Omental fat pad (tissue), 4 donors: Measurements from ENCODE around the gene NTN1. TPM values are rescaled to one million over a fixed set of nuclear protein-coding genes. Genes with fewer than 3 reads are reported as not detected.

Source experiments
- ATAC-seq: fragments of 150-250 bp; one replicate; pipeline ENCODE4 v1.9.1; 2016; ENCODE audit warnings: mild to moderate bottlenecking, moderate library complexity; ENCODE audit not compliant: low FRiP score
- DNase-seq: peaks from one replicate; pipeline ENCODE4 v3.0.0-alpha.2; 2019; ENCODE audit warnings: low spot score
- total RNA-seq, 4 donors: library from RNA; depleted of rRNA; stranded (reverse); fragments of >200 nt; gene quantifications; one replicate each; pipeline ENCODE4 v1.1.0, GENCODE V29; 2016
- TF ChIP-seq, protein P1 (sequence below), 3 donors: fragments of 450-650 bp; IDR thresholded peaks; one replicate each; pipeline ENCODE4 v1.5.1; 2016 to 2017; ENCODE audit warnings: antibody characterized with exemption in 3 of 3, mild to moderate bottlenecking in 3 of 3, moderate library complexity in 2 of 3

Gene NTN1
- total RNA-seq, 4 donors from 2014 or later: 0.69 to 7.3 (median 2.5) TPM

- DNase-seq (no peak), ATAC-seq (no peak)
Observed at GRCh38 chr17:9162275-9162985, 141.1 kb downstream of the NTN1 start.

GRCh38 chr17:9166788-9167187 lies 145.5 kb downstream of the NTN1 start:
- ATAC-seq (no peak), DNase-seq (no peak)
- TF ChIP-seq, protein P1, sequence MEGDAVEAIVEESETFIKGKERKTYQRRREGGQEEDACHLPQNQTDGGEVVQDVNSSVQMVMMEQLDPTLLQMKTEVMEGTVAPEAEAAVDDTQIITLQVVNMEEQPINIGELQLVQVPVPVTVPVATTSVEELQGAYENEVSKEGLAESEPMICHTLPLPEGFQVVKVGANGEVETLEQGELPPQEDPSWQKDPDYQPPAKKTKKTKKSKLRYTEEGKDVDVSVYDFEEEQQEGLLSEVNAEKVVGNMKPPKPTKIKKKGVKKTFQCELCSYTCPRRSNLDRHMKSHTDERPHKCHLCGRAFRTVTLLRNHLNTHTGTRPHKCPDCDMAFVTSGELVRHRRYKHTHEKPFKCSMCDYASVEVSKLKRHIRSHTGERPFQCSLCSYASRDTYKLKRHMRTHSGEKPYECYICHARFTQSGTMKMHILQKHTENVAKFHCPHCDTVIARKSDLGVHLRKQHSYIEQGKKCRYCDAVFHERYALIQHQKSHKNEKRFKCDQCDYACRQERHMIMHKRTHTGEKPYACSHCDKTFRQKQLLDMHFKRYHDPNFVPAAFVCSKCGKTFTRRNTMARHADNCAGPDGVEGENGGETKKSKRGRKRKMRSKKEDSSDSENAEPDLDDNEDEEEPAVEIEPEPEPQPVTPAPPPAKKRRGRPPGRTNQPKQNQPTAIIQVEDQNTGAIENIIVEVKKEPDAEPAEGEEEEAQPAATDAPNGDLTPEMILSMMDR (IDR thresholded peaks at IDR 0.05): no peak

More at GRCh38 chr17:9162275-9162985, 141.1 kb downstream of the NTN1 start:
- TF ChIP-seq, protein P1 (IDR thresholded peaks at IDR 0.05): no peak

DNA sequence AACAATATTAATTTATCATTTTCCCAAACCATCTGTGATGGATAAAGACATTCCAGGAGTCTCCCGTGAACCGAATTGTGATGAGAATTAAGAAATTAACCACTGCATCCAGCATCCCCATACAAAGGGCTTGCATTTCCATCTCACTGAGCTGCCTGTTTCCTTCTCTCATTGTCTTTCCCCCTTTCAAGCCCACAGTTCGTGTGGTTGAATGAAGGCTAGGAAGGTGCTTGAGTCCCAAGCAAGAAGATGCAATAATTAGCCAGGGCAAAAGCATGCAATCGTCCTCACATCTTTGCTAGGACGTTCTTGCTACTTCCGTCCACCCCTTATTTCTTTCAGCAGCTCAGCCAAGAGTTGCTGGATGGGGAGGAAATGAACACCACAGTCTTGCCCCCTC lies 146.1 kb downstream of the NTN1 start:
- no peak for ATAC-seq
- TF ChIP-seq, protein P1 (IDR thresholded peaks at IDR 0.05): no peak
- DNase-seq: no peak

GRCh38 chr17:9169116-9169515 lies 147.8 kb downstream of the NTN1 start:
- no peak for ATAC-seq
- DNase-seq: no peak
- TF ChIP-seq, protein P1 (IDR thresholded peaks at IDR 0.05): no peak

- no peak for DNase-seq
- TF ChIP-seq, protein P1 (IDR thresholded peaks at IDR 0.05): no peak
- ATAC-seq: no peak
Observed at GRCh38 chr17:9170336-9170735, 149.0 kb downstream of the NTN1 start.

DNA sequence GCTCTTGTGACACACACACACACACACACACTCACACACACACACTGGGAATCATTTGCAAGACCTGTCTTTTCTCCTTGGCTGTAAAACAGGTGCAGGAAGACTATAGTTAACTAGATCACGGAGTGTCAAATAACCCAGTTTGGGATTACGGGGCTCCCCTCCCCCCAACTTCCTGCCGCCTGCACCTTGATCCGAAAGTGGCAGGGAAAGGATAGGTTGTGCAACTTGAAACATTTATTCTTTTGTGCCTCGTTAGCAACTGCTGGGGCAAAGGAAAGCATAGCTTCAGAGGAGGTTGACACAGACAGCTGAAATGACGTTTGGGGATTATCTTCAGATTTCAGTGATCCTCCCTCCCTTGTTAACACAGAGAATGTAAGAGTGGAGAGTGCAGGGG lies 149.5 kb downstream of the NTN1 start:
- ATAC-seq (no peak), DNase-seq (no peak)
- TF ChIP-seq, protein P1 (IDR thresholded peaks at IDR 0.05): no peak

DNA sequence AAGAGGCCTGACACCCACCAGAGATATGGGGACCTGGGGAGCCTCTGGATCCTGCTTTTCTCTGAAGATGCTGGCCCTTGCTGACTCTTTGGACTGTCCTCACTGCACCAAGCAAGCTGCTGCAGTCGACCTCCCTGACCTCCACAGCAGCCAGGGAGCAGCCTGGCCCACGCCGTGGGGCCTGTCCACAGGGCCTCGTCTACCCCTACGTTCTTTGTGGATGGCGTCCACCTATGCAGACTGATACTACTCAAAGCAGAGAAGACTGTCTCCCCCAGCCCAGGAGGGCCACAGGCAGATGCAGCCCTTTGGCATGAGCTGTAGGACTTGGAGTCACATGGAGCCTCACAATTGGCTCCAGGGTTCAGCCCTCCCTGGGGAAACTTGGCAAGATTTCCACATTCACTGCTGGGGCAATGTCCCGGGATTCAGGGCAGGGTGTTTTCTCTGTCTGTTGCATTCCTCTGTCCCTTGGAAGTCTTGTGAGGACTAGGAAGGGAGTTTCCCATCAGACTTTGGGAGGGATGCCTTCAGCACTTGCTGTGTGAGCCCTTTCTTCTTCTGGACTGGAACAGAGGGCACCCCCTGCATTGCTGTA lies 152.2 kb downstream of the NTN1 start:
- ATAC-seq: no peak
- TF ChIP-seq, protein P1 (IDR thresholded peaks at IDR 0.05): no peak
- DNase-seq: no peak
